HCT116 (cell line): ENCODE results near the gene HPS1.

Source experiments
- CEBPB ChIP-seq: IDR thresholded peaks from 2 replicates; pipeline ENCODE4 v1.6.1; 2012; ENCODE audit warnings: low read depth
- CTCF ChIP-seq, 3 experiments: fragments of 200-600 bp in 1 of 3; sonication (generic) in 1 of 3; IDR thresholded peaks in 2 of 3; conservative IDR thresholded peaks in 1 of 3; 2 replicates each; pipeline ENCODE4 v1.5.1; 2012 to 2017; ENCODE audit warnings: low read depth in 2 of 3, low read length in 2 of 3, antibody characterized with exemption in 1 of 3, borderline replicate concordance in 1 of 3, control low read depth in 1 of 3, mild to moderate bottlenecking in 1 of 3, mixed read lengths in 1 of 3, mixed run types in 1 of 3, moderate library complexity in 1 of 3; ENCODE audit not compliant: insufficient read depth in 1 of 3
- POLR2A ChIP-seq: IDR thresholded peaks from 2 replicates; pipeline ENCODE4 v1.7.0; 2011; ENCODE audit warnings: borderline replicate concordance; ENCODE audit not compliant: insufficient read depth, insufficient read length; ENCODE audit errors: extremely low read depth
- REST ChIP-seq: IDR thresholded peaks from 2 replicates; pipeline ENCODE4 v1.6.1; 2012; ENCODE audit warnings: low read depth
- ZNF274 ChIP-seq: fragments of 200-500 bp; sonication (Bioruptor generic); IDR thresholded peaks from 2 replicates; pipeline ENCODE4 v1.6.1; 2014; ENCODE audit warnings: mild to moderate bottlenecking, low read depth, low read length, inconsistent platforms

DNA sequence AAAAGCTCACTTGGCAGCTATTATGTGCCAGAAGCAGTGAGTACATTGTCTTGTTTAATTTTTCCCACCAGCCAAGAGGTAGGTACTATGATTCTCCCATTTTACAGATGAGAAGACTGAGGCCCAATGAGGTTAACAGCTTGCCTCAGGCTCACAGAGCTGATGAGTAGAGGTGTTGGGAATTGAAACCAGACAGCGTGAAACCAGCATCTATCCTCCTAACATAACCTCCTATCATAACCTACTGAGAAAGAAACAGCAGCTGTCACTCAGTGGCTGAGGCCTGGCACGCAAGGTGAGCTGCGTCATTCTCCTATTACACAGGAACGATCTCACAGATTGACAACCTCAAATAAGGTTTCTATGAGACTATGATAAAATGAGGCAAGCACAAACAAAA lies 37.9 kb downstream of the HPS1 start:
- TF ChIP-seq CTCF (IDR thresholded peaks at IDR 0.05 in 2 of 3, conservative IDR thresholded peaks at IDR 0.05 in 1 of 3; ENCODE audit: borderline replicate concordance in 1 of 3, insufficient read depth in 1 of 3, low read depth in 2 of 3, low read length in 2 of 3): no peak
- no peak for TF ChIP-seq CEBPB
- TF ChIP-seq REST: no peak
- no peak for TF ChIP-seq POLR2A
- no peak for TF ChIP-seq ZNF274
